ENCODE measurements around the gene HEXIM1. TPM values are rescaled to one million over a fixed set of nuclear protein-coding genes. Genes with fewer than 3 reads are reported as not detected.

The HEXIM1 gene
- total and polyA plus RNA-seq, 2 experiments from 2014 or later: 9.2 to 10.9 TPM

DNA sequence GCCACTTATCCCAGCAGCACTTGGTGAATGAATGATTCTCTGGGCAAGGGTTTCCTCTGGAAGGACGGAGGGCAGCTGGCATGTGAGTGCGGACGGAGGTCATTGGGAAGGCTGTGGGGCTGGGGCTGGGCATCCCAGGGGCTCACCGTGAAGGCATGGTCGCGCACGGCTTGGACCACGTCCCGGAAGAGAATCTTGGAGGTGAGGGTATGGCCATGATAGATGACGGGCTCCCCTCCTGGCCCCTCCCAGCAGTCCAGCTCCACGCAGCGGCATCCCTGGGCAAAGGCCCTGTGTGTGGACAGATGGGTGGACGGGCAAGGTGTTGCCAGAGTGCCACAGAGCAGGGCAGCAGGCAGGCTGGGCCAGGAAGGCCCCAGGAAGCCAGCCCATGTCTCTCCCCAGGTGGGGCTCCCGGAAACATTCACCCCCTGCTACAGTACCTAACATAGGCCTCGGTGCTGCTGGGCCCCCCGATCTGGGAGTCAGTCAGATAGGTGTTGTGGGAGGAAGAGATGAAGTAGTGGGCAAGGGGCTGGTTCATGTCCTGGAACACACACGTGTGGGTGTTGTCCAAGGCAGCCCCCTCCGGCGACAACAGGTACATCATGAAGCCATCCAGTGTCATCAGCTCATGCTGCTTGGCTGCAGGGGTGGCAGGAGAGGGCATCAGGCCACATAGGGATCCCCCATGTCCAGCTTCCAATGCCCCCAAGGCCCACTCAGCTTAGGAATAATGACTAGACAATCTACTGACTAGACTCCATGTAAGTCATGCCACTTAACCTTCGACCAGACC is 30.2 kb upstream of the HEXIM1 start:
- H3K4me1 Mint-ChIP-seq: peaks cover 28% of the 10 kb centered on the region
- Histone ChIP-seq H3K79me2 (replicated peaks; ENCODE audit: insufficient read depth) (0 out of 2 replicates have a peak, but pooled peaks cover 2% of the 10 kb centered on the region), H3F3A (replicated peaks; ENCODE audit: low read depth) (no peaks in the 10 kb centered on the region), H4K20me1 (replicated peaks; ENCODE audit: insufficient read depth) (no peaks in the 10 kb centered on the region), H3K9me2 (ENCODE audit: insufficient read depth) (no peaks in the 10 kb centered on the region), H3K4me1 (ENCODE audit: insufficient read depth) (peaks cover 4% of the 10 kb centered on the region; the same call in 1 of the 2 replicates), H3K27ac (ENCODE audit: low read depth) (no peak overlapping the region), H3K27me3 (ENCODE audit: insufficient read depth) (no peaks in the 10 kb centered on the region), H3K4me3 (no peak overlapping the region), H3K4me2 (no peak overlapping the region), H3K36me3 (ENCODE audit: insufficient read depth) (no peaks in the 10 kb centered on the region), H2AFZ (no peak overlapping the region)
- no peak for TF ChIP-seq REST (IDR thresholded peaks at IDR 0.05; ENCODE audit: unreplicated experiment)
- TF ChIP-seq EZH2 (IDR thresholded peaks at IDR 0.05; ENCODE audit: low read depth, unreplicated experiment): no peak
- no peak for TF ChIP-seq ZNF114 (CRISPR knock-in tag; IDR thresholded peaks at IDR 0.05)
- TF ChIP-seq, protein P1, sequence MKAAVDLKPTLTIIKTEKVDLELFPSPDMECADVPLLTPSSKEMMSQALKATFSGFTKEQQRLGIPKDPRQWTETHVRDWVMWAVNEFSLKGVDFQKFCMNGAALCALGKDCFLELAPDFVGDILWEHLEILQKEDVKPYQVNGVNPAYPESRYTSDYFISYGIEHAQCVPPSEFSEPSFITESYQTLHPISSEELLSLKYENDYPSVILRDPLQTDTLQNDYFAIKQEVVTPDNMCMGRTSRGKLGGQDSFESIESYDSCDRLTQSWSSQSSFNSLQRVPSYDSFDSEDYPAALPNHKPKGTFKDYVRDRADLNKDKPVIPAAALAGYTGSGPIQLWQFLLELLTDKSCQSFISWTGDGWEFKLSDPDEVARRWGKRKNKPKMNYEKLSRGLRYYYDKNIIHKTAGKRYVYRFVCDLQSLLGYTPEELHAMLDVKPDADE (IDR thresholded peaks at IDR 0.05): no peak
- TF ChIP-seq JUNB (IDR thresholded peaks at IDR 0.05; ENCODE audit: unreplicated experiment): no peak
- TF ChIP-seq STAT1 (IDR thresholded peaks at IDR 0.05; ENCODE audit: unreplicated experiment): no peak
- TF ChIP-seq CTCF (conservative IDR thresholded peaks at IDR 0.05; ENCODE audit: low read depth in 2 of 2): no peak
- TF ChIP-seq ZNF462 (CRISPR knock-in tag; IDR thresholded peaks at IDR 0.05): no peak
- no peak for TF ChIP-seq CREB1 (CRISPR knock-in tag; IDR thresholded peaks at IDR 0.05; ENCODE audit: low read depth)
- no peak for TF ChIP-seq EZH2phosphoT487 (IDR thresholded peaks at IDR 0.05; ENCODE audit: unreplicated experiment)
- TF ChIP-seq POLR2AphosphoS5 (IDR thresholded peaks at IDR 0.05; ENCODE audit: low read depth): no peak
- no peak for TF ChIP-seq ZNF331 (CRISPR knock-in tag; IDR thresholded peaks at IDR 0.05; ENCODE audit: low read depth)
- no peak for TF ChIP-seq NANOG (IDR thresholded peaks at IDR 0.05; ENCODE audit: borderline replicate concordance)
- DNase-seq (ENCODE audit: low spot score): no peak
- peaks cover 11% of the 10 kb centered on the region for H3K27me3 Mint-ChIP-seq (ENCODE audit: insufficient read depth, low read depth, poor library complexity)
- no peak overlapping the region for H3K4me3 Mint-ChIP-seq
- H3K9me3 Mint-ChIP-seq: no peaks in the 10 kb centered on the region
- no peaks in the 10 kb centered on the region for H3K36me3 Mint-ChIP-seq (ENCODE audit: low read depth)
- H3K27ac Mint-ChIP-seq: no peak overlapping the region
- no peak for ATAC-seq
